ENCODE results near the gene RPL19. TPM values are rescaled to one million over a fixed set of nuclear protein-coding genes. Genes with fewer than 3 reads are reported as not detected.

Gene RPL19
- total and polyA plus RNA-seq, 2 donors (not counting 3 experiments of a cell fraction or from before 2014, with no cell fraction given) = 1,802 to 1,958 TPM

GRCh38 chr17:39196808-39197291, 3.2 kb upstream of the RPL19 start:
- POLR2A ChIA-PET = interaction anchor here (0.6 to 0.8 kb wide), 2 partner anchors 44 to 374 kb away, joined by 4 read pairs; no protein-coding TSS in a partner anchor
- dilution Hi-C loops (cut with MboI; ENCODE audit: extremely low pct_ligation_motif_present, low sequenced_read_pairs) = no loop called here

GRCh38 chr17:39197380-39198185, 2.5 kb upstream of the RPL19 start, which contains the start of gene CACNB1:
CACNB1 (minus strand) TSS chr17:39197669; CDS start chr17:39197495, 174 bp downstream.
- TF ChIP-seq POLR2A (IDR thresholded peaks at IDR 0.05; ENCODE audit: low read depth, low read length) (no peak), POLR2AphosphoS5 (IDR thresholded peaks at IDR 0.05; ENCODE audit: insufficient read depth, low read depth, low read length) (peak; percentile 64)
- Histone ChIP-seq H3K27me3 (ENCODE audit: control insufficient read depth in 2 of 2, insufficient read depth in 2 of 2, low read length in 2 of 2) (no peaks in the 10 kb centered on the region), H3K79me2 (ENCODE audit: control insufficient read depth, insufficient read depth, low read length) (peaks cover 43% of the 10 kb centered on the region), H3K9me1 (replicated peaks; ENCODE audit: control insufficient read depth, extremely low read depth, insufficient read depth, low read length) (no peaks in the 10 kb centered on the region), H3K9ac (replicated peaks; ENCODE audit: extremely low read depth, insufficient read depth, low read length) (no peak within 1 kb of the TSS), H3K4me1 (ENCODE audit: control insufficient read depth, extremely low read depth, insufficient read depth, low read length) (peaks cover 23% of the 10 kb centered on the region), H4K20me1 (replicated peaks; ENCODE audit: control insufficient read depth, extremely low read depth, insufficient read depth, low read length) (no peaks in the 10 kb centered on the region), H3K4me2 (ENCODE audit: insufficient read depth, low read length) (peak within 1 kb of the TSS; percentile 54), H3K9me3 (replicated peaks; ENCODE audit: control insufficient read depth, insufficient read depth, low read length) (no peaks in the 10 kb centered on the region), H3K27ac (ENCODE audit: insufficient read depth, low read depth, low read length) (no peak within 1 kb of the TSS), H2AFZ (ENCODE audit: low read depth, low read length) (peak within 1 kb of the TSS; percentile 77), H3K4me3 (replicated peaks in 1 of 3; ENCODE audit: insufficient read depth in 1 of 3, low read depth in 1 of 3, low read length in 3 of 3) (peak within 1 kb of the TSS; percentile 58 to 74 (median 61)), H3K36me3 (ENCODE audit: control insufficient read depth in 2 of 2, extremely low read depth in 1 of 2, insufficient read depth in 2 of 2, low read length in 2 of 2) (peaks cover 7 to 17% of the 10 kb centered on the region in 2 experiments)
- POLR2A ChIA-PET = interaction anchor here (0.8 kb wide), 1 partner anchor 45 kb away, joined by 4 read pairs; no protein-coding TSS in a partner anchor
- dilution Hi-C loops (cut with MboI; ENCODE audit: extremely low pct_ligation_motif_present, low sequenced_read_pairs) (no loop called here), intact Hi-C loops (cut with micrococcal nuclease) (no loop called here)
- peak; percentile 69 for DNase-seq (ENCODE audit: low read depth, low spot score)
- BruUV-seq (replicated peaks) = no TSS peak
- peak; percentile 83 for FAIRE-seq
- CTCF ChIA-PET = interaction anchor here (0.5 to 1.5 kb wide), 5 partner anchors 14 to 215 kb away, joined by 3 to 6 read pairs (median 3); no protein-coding TSS in a partner anchor

More at GRCh38 chr17:39196808-39197291, 3.2 kb upstream of the RPL19 start:
- FAIRE-seq = no peak
- H3K9me3 ChIP-seq (replicated peaks; ENCODE audit: control insufficient read depth, insufficient read depth, low read length) = no peaks in the 10 kb centered on the region
- peak overlapping the region; percentile 77 for H2AFZ ChIP-seq (ENCODE audit: low read depth, low read length)
- H3K79me2 ChIP-seq (ENCODE audit: control insufficient read depth, insufficient read depth, low read length) = peaks cover 36% of the 10 kb centered on the region
- H3K27me3 ChIP-seq (ENCODE audit: control insufficient read depth in 2 of 2, insufficient read depth in 2 of 2, low read length in 2 of 2) = no peaks in the 10 kb centered on the region
- CTCF ChIA-PET = interaction anchor here (0.5 to 1.5 kb wide), 5 partner anchors 18 to 214 kb away, joined by 3 to 6 read pairs (median 4); no protein-coding TSS in a partner anchor
- no peaks in the 10 kb centered on the region for H3K9me1 ChIP-seq (replicated peaks; ENCODE audit: control insufficient read depth, extremely low read depth, insufficient read depth, low read length)
- peaks cover 18% of the 10 kb centered on the region for H3K4me1 ChIP-seq (ENCODE audit: control insufficient read depth, extremely low read depth, insufficient read depth, low read length)
- no peak overlapping the region for H3K27ac ChIP-seq (ENCODE audit: insufficient read depth, low read depth, low read length)
- BruUV-seq (replicated peaks) = no TSS peak
- TF ChIP-seq MYC (IDR thresholded peaks at IDR 0.05; ENCODE audit: low read depth, low read length) = peak; percentile 51
- TF ChIP-seq, protein P1, sequence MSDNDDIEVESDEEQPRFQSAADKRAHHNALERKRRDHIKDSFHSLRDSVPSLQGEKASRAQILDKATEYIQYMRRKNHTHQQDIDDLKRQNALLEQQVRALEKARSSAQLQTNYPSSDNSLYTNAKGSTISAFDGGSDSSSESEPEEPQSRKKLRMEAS (IDR thresholded peaks at IDR 0.05; ENCODE audit: insufficient read depth, insufficient read length) = no peak
- intact Hi-C loops (cut with micrococcal nuclease) = no loop called here
- H3K9ac ChIP-seq (replicated peaks; ENCODE audit: extremely low read depth, insufficient read depth, low read length) = no peak overlapping the region
- no peaks in the 10 kb centered on the region for H4K20me1 ChIP-seq (replicated peaks; ENCODE audit: control insufficient read depth, extremely low read depth, insufficient read depth, low read length)
- peak overlapping the region; percentile 54 for H3K4me2 ChIP-seq (ENCODE audit: insufficient read depth, low read length)
- H3K4me3 ChIP-seq (replicated peaks in 1 of 3; ENCODE audit: insufficient read depth in 1 of 3, low read depth in 1 of 3, low read length in 3 of 3) = peak overlapping the region; percentile 58 to 74 (median 61)
- peaks cover 2 to 14% of the 10 kb centered on the region in 2 experiments for H3K36me3 ChIP-seq (ENCODE audit: control insufficient read depth in 2 of 2, extremely low read depth in 1 of 2, insufficient read depth in 2 of 2, low read length in 2 of 2)
- no peak for DNase-seq (ENCODE audit: low read depth, low spot score)
